ENCODE measurements around the gene BID. TPM values are rescaled to one million over a fixed set of nuclear protein-coding genes. Genes with fewer than 3 reads are reported as not detected.

Gene BID
- total and polyA plus RNA-seq, 5 donors from 2014 or later: 17.6 to 84.0 (median 64.3) TPM

DNA sequence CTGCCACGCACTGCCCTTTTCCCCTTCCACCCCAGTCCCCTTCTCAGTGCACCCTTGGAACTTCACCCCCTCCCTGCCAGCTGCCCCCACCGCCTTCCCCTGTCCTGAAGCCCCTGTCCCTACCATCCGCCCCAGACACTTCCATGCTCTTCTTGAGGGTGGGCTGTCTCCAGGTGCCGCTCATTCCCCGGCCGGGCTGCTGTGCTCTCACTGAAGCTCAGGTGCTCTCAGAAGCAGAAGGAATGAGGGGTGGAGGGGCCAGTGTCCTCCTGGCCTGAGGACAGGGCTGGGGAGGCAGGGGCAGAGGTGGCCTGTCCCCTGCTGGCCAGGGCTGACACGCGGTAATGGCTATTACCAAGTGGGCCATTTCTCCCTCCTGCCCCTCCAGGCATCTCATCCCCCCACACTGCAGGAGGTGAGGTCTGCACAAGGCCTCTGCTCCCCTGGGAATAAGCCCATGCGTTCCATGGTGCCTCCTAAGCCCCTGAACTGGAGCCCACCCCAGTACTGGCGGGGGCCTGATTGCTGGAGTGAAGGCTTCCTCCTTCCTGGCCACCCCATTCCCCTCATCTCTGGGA lies 6.6 kb upstream of the BID start:
- Histone ChIP-seq H3K9me3 (ENCODE audit: control insufficient read depth in 2 of 2, low read length in 2 of 2) (no peaks in the 10 kb centered on the region), H3K4me1 (ENCODE audit: control insufficient read depth, insufficient read depth, low read length, poor library complexity, severe bottlenecking) (peaks cover 57% of the 10 kb centered on the region), H3K27ac (ENCODE audit: insufficient read depth, low read length, poor library complexity, severe bottlenecking) (no peak overlapping the region), H3K4me3 (ENCODE audit: low read depth, low read length) (no peak overlapping the region), H3K36me3 (ENCODE audit: control insufficient read depth, insufficient read depth, low read length) (no peaks in the 10 kb centered on the region), H3K27me3 (ENCODE audit: control insufficient read depth, insufficient read depth, low read length) (no peaks in the 10 kb centered on the region)
- Mint-ChIP-seq H3K36me3 (peaks cover 6% of the 10 kb centered on the region), H3K9me3 (peaks cover 0 to 3% (median 0%) of the 10 kb centered on the region in 7 donors), H3K27me3 (peaks cover 4% of the 10 kb centered on the region), H3K27ac (peak overlapping the region in 1 of 3 donors; percentile 82), H3K4me1 (peaks cover 5 to 57% (median 31%) of the 10 kb centered on the region in 4 donors), H3K4me3 (peak overlapping the region in 3 of 4 donors; percentile 43 to 99 (median 46))
- DNase-seq: no peak
- ATAC-seq (ENCODE audit: low read depth in 2 of 2): no peak

DNA sequence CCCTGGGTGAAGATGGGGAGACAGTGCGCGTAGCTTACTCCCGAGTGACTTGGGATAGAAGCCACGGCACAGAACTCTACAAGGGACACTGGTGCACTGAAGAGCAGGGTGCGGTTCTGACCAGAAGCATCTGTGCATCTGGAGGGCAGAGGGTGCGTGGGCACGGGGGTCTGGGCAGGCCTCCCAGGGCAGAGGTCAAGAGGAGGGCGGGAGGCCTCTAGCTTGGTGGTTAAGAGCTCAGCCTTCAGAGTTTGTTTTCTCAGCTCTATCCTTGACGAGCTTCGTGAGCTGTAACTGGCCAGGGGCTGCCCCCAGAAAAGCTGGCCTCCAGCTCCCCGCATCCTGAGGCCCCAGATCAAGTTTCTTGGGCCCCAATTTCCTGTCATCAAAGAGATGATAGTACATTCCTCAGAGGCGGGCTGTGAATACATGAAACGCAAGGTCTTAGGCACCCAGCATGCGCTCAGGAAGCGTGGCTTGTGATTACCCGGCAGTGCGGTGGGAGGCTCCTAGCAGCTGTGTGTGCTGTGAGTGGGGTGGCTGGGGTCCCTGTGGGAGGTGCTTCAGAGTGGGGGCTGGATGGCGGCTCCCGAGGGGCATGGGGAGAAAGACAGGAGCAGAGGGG lies 6.0 kb upstream of the BID start:
- H3K27ac Mint-ChIP-seq: peak overlapping the region in 1 of 3 donors; percentile 90

DNA sequence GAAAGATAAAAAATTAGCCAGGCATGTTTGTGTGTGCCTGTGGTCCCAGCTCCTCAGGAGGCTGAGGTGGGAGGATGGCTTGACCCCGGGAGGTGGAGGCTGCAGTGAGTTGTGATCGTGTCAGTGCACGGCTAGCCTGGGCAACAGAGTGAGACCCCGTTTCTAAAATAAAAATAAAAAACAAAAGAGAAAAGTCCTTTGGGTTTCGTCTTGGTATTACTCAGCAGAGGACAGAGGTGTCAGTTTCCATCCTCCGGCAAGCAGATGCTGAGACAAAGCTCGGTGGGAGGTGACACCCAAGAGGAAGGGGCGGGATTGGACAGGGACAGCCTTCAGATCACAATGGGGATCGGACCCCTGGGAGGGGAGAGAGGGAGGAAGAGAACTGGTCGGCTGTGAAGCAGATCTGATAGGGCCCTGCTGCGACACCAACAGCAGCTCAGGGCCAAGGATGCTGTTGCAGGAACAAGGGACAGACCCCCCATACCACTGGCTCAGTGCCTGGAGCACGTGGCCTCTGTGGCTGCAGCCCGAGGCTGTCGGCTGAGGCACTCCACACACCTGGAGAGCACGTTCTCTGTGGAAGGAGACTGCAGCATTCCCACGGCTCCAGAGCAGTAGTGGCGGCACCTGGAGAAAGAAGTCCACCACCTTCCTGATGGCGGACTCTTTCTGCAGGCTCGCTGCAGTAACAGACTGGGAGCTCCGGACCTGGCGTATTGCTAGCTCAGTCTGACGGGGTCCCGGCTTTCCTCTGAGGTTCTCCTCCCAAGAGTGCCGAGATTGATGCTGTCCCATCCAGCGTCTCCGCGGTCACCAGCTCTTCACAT lies 5.2 kb upstream of the BID start:
- DNase-seq: peak in 1 of 3 donors; percentile 49
- Histone ChIP-seq H3K27ac (ENCODE audit: insufficient read depth, low read length, poor library complexity, severe bottlenecking) (no peak overlapping the region), H3K9me3 (ENCODE audit: control insufficient read depth in 2 of 2, low read length in 2 of 2) (no peaks in the 10 kb centered on the region), H3K4me1 (ENCODE audit: control insufficient read depth, insufficient read depth, low read length, poor library complexity, severe bottlenecking) (peaks cover 70% of the 10 kb centered on the region), H3K27me3 (ENCODE audit: control insufficient read depth, insufficient read depth, low read length) (no peaks in the 10 kb centered on the region), H3K36me3 (ENCODE audit: control insufficient read depth, insufficient read depth, low read length) (no peaks in the 10 kb centered on the region), H3K4me3 (ENCODE audit: low read depth, low read length) (peak overlapping the region; percentile 7)
- H3K4me3 Mint-ChIP-seq: peak overlapping the region; percentile 83 to 99 (median 92)
- H3K9me3 Mint-ChIP-seq: peaks cover 0 to 3% (median 0%) of the 10 kb centered on the region in 7 donors
- peaks cover 4% of the 10 kb centered on the region for H3K27me3 Mint-ChIP-seq
- ATAC-seq (ENCODE audit: low read depth in 2 of 2): no peak
- peaks cover 6% of the 10 kb centered on the region for H3K36me3 Mint-ChIP-seq
- peak overlapping the region in 2 of 3 donors; percentile 90 to 99 for H3K27ac Mint-ChIP-seq
- H3K4me1 Mint-ChIP-seq: peaks cover 14 to 71% (median 39%) of the 10 kb centered on the region in 4 donors

More for the DNA sequence above, 6.0 kb upstream of the BID start:
- DNase-seq (no peak), ATAC-seq (ENCODE audit: low read depth in 2 of 2) (no peak)
- Histone ChIP-seq H3K27ac (ENCODE audit: insufficient read depth, low read length, poor library complexity, severe bottlenecking) (no peak overlapping the region), H3K27me3 (ENCODE audit: control insufficient read depth, insufficient read depth, low read length) (no peaks in the 10 kb centered on the region), H3K4me3 (ENCODE audit: low read depth, low read length) (no peak overlapping the region), H3K36me3 (ENCODE audit: control insufficient read depth, insufficient read depth, low read length) (no peaks in the 10 kb centered on the region), H3K4me1 (ENCODE audit: control insufficient read depth, insufficient read depth, low read length, poor library complexity, severe bottlenecking) (peaks cover 63% of the 10 kb centered on the region), H3K9me3 (ENCODE audit: control insufficient read depth in 2 of 2, low read length in 2 of 2) (no peaks in the 10 kb centered on the region)
- Mint-ChIP-seq H3K27me3 (peaks cover 4% of the 10 kb centered on the region), H3K36me3 (peaks cover 6% of the 10 kb centered on the region), H3K4me1 (peaks cover 11 to 63% (median 35%) of the 10 kb centered on the region in 4 donors), H3K9me3 (peaks cover 0 to 3% (median 0%) of the 10 kb centered on the region in 7 donors), H3K4me3 (peak overlapping the region in 3 of 4 donors; percentile 50 to 99 (median 63))

DNA sequence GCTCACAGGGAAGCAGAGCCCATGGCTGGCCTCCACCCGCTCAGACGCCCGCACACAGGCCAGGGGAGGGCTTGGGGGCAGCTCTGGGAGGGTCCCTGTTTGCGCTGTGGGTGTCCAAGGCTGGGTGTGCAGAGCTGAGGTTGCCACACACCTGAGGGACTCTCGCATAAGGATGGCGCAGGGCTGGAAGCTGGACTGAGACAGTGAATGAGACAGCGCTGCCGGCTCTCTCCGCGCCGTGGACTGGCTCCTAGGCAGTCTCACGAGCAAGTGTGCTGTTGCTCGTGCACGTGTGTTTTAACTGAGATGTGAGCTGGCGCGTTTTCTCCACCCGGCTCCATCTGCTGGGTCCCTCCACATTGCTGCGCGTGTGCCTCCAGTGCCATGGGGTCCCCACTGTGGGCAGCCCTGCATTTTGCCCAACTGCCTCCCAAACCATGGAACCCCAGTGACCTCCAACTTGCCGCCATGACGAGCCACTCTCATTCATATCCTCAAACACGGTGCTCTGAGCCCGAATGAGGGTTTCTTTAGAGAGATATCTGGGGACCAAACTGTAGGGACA lies 4.2 kb upstream of the BID start:
- DNase-seq (no peak), ATAC-seq (ENCODE audit: low read depth in 2 of 2) (no peak)
- H3K4me3 Mint-ChIP-seq: peak overlapping the region; percentile 83 to 99 (median 96)
- H3K9me3 Mint-ChIP-seq: peaks cover 0 to 3% (median 0%) of the 10 kb centered on the region in 7 donors
- H3K4me3 ChIP-seq (ENCODE audit: low read depth, low read length): no peak overlapping the region
- peaks cover 4% of the 10 kb centered on the region for H3K27me3 Mint-ChIP-seq
- no peaks in the 10 kb centered on the region for H3K9me3 ChIP-seq (ENCODE audit: control insufficient read depth in 2 of 2, low read length in 2 of 2)
- peaks cover 77% of the 10 kb centered on the region for H3K4me1 ChIP-seq (ENCODE audit: control insufficient read depth, insufficient read depth, low read length, poor library complexity, severe bottlenecking)
- no peaks in the 10 kb centered on the region for H3K27me3 ChIP-seq (ENCODE audit: control insufficient read depth, insufficient read depth, low read length)
- peak overlapping the region; percentile 66 to 99 (median 99) for H3K27ac Mint-ChIP-seq
- peaks cover 14 to 73% (median 39%) of the 10 kb centered on the region in 4 donors for H3K4me1 Mint-ChIP-seq
- H3K27ac ChIP-seq (ENCODE audit: insufficient read depth, low read length, poor library complexity, severe bottlenecking): peak overlapping the region; percentile 92
- no peaks in the 10 kb centered on the region for H3K36me3 ChIP-seq (ENCODE audit: control insufficient read depth, insufficient read depth, low read length)
- H3K36me3 Mint-ChIP-seq: peaks cover 6% of the 10 kb centered on the region

DNA sequence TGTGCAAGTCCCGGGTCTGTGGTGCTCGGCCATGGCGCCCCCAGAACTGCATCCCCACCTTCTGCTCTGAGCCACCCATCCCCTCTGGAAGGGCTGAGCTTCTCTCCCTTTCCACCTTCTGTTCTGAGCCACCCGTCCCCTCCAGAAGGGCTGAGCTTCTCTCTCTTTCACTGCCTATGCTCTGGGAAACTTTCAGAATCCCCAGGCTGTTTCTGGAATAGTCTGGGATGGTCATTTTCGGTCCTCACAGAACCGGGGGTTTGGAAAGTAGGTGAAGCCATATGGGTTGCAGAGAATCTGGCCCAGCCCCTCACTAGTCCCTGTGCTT lies 3.4 kb upstream of the BID start:
- DNase-seq: no peak
- Histone ChIP-seq H3K4me1 (ENCODE audit: control insufficient read depth, insufficient read depth, low read length, poor library complexity, severe bottlenecking) (peaks cover 85% of the 10 kb centered on the region), H3K36me3 (ENCODE audit: control insufficient read depth, insufficient read depth, low read length) (no peaks in the 10 kb centered on the region), H3K9me3 (ENCODE audit: control insufficient read depth in 2 of 2, low read length in 2 of 2) (no peaks in the 10 kb centered on the region), H3K27me3 (ENCODE audit: control insufficient read depth, insufficient read depth, low read length) (no peaks in the 10 kb centered on the region), H3K27ac (ENCODE audit: insufficient read depth, low read length, poor library complexity, severe bottlenecking) (peak overlapping the region; percentile 92), H3K4me3 (ENCODE audit: low read depth, low read length) (peak overlapping the region; percentile 93)
- peak overlapping the region; percentile 96 to 99 (median 97) for H3K4me3 Mint-ChIP-seq
- H3K27me3 Mint-ChIP-seq: peaks cover 4% of the 10 kb centered on the region
- no peak for ATAC-seq (ENCODE audit: low read depth in 2 of 2)
- peak overlapping the region; percentile 99 for H3K27ac Mint-ChIP-seq
- peaks cover 0 to 3% (median 0%) of the 10 kb centered on the region in 7 donors for H3K9me3 Mint-ChIP-seq
- peaks cover 6% of the 10 kb centered on the region for H3K36me3 Mint-ChIP-seq
- peaks cover 14 to 79% (median 41%) of the 10 kb centered on the region in 4 donors for H3K4me1 Mint-ChIP-seq

DNA sequence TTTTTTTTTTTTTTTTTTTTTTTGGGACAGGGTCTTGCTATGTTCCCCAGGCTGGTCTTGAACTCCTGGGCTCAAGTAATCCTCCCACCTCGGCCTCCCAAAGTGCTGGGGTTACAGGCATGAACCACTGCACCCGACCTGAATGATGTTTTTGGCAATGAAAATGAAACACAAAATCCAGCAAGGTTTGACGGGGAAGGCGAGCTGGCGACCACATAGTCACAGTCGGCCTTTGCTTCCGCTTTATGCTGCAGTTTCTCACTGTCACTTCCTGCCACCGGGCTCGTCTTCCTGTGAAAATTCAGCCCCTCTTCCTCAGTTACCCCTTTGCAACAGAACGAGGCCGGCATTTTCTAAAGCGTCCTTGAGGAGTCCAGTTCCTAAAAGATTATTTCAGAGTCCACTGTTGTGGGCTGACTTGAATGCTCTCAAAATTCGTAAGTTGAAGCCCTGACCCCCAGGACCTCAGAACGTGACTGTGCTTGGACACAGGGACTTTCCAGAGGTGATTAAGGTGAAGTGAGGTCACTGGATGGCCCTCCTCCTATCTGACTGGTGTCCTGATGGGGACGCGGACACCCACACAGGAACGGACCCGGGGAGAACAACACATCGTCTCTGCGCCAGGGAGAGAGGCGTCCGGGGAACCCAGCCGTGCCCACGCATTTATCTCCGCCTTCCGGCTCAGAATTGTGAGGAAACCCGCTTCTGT lies 2.9 kb upstream of the BID start:
- H3K4me3 Mint-ChIP-seq: peak overlapping the region; percentile 96 to 99 (median 97)
- peaks cover 0 to 3% (median 0%) of the 10 kb centered on the region in 7 donors for H3K9me3 Mint-ChIP-seq
- ATAC-seq (ENCODE audit: low read depth in 2 of 2): peak; percentile 42 to 61

More for the DNA sequence above, 2.9 kb upstream of the BID start:
- Mint-ChIP-seq H3K4me1 (peaks cover 14 to 84% (median 41%) of the 10 kb centered on the region in 4 donors), H3K36me3 (peaks cover 6% of the 10 kb centered on the region), H3K27me3 (peaks cover 4% of the 10 kb centered on the region), H3K27ac (peak overlapping the region; percentile 99)
- Histone ChIP-seq H3K27me3 (ENCODE audit: control insufficient read depth, insufficient read depth, low read length) (no peaks in the 10 kb centered on the region), H3K36me3 (ENCODE audit: control insufficient read depth, insufficient read depth, low read length) (no peaks in the 10 kb centered on the region), H3K4me1 (ENCODE audit: control insufficient read depth, insufficient read depth, low read length, poor library complexity, severe bottlenecking) (peaks cover 91% of the 10 kb centered on the region), H3K9me3 (ENCODE audit: control insufficient read depth in 2 of 2, low read length in 2 of 2) (no peaks in the 10 kb centered on the region), H3K27ac (ENCODE audit: insufficient read depth, low read length, poor library complexity, severe bottlenecking) (peak overlapping the region; percentile 92), H3K4me3 (ENCODE audit: low read depth, low read length) (peak overlapping the region; percentile 93)
- DNase-seq: peak; percentile 44 to 89 (median 75)

Measured in CD4-positive, CD25-positive, alpha-beta regulatory T cell (primary cell).